ENCODE measurements around the gene VOPP1. TPM values are rescaled to one million over a fixed set of nuclear protein-coding genes. Genes with fewer than 3 reads are reported as not detected.
"Not testable (repeated sequence)": the region's sequence is repeated elsewhere in the genome, so short reads cannot be mapped to it uniquely, and the experiment has no call there.

VOPP1 gene
- 10 to 100 TPM; 23.7 to 42.1 (median 37.5) TPM for total RNA-seq

DNA sequence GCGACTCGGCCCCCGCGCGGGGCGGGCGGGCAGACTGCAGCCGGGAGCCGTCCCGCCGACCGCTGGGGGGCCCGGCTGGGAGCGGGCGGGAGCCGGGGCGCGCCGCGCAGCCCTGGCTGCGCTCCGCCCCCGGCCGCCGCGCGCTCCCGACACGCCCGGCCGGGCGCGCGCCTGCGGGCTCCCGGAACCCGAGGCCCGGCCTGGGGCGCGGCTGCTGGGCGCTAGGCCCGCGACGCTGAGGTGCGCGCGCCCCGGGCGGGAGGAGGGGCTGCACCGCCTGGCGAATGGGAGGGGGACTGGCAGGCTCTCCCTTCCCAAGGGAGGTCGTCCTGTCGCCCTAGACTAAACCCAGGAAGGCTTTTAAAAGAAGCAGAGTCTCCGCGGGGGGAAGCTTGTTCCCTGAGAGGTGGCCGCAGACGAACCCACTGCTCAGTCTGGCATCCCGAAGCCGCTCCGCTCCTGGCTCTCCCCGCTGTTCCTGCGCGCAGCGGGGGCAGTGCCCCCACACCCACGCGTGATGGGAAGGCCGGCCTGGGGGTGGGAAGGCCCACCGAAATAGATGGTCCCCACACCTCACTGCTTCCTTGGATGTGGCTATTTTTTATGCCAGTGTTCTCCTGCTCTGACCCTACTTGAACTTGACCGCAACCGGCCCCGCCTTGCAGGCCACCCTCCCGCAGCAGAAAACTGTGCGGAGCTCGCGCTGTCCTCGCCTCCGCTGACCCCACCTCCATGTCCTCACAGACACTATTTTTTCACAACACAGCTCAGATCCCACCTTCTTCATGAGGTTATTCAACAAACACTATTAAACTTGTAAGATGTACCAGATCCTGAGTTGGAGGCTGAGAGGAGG is at the start of gene VOPP1:
Gene VOPP1 (minus strand): TSS at position 125 of the 856 bp plus-strand sequence. CDS start 178 bp downstream, outside the sequence.
- intact Hi-C loops (cut with DNase I), result loop anchor here (10.0 kb wide), 1 partner anchor 208 kb away; the partner anchor contains the start of gene LANCL2
- DNase-seq (ENCODE audit: extremely low spot score), result no peak

DNA sequence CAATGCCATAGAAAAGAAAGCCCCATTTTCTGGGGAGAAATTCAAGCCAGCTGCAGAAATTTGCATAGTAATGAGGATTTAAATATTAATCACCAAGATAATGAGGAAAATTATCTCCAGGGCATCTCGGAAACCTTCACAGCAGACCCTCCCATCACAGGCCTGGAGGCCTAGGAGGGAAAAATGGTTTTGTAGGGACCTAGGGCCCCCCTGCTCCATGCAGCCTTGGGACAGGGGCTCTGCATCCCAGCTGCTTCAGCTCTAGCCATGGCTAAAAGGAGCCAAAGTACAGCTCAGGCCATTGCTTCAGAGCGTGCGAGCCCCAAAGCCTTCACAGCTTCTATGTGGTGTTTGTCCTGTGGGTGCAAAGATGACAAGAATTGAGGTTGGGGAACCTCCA is 46.6 kb upstream of the VOPP1 start:
- TF ChIP-seq EP300 (IDR thresholded peaks at IDR 0.05), result no peak
- no peak for TF ChIP-seq POLR2AphosphoS5 (IDR thresholded peaks at IDR 0.05)
- TF ChIP-seq, protein P1, sequence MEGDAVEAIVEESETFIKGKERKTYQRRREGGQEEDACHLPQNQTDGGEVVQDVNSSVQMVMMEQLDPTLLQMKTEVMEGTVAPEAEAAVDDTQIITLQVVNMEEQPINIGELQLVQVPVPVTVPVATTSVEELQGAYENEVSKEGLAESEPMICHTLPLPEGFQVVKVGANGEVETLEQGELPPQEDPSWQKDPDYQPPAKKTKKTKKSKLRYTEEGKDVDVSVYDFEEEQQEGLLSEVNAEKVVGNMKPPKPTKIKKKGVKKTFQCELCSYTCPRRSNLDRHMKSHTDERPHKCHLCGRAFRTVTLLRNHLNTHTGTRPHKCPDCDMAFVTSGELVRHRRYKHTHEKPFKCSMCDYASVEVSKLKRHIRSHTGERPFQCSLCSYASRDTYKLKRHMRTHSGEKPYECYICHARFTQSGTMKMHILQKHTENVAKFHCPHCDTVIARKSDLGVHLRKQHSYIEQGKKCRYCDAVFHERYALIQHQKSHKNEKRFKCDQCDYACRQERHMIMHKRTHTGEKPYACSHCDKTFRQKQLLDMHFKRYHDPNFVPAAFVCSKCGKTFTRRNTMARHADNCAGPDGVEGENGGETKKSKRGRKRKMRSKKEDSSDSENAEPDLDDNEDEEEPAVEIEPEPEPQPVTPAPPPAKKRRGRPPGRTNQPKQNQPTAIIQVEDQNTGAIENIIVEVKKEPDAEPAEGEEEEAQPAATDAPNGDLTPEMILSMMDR (IDR thresholded peaks at IDR 0.05), result no peak
- TF ChIP-seq POLR2A (IDR thresholded peaks at IDR 0.05; ENCODE audit: low read depth), result no peak
- Histone ChIP-seq H3K36me3 (no peaks in the 10 kb centered on the region), H3K9me3 (no peaks in the 10 kb centered on the region), H3K27me3 (peaks cover 0 to 5% (median 0%) of the 10 kb centered on the region in 4 donors), H3K27ac (replicated peaks in 1 of 4) (no peak overlapping the region), H3K4me3 (no peak overlapping the region), H3K4me1 (no peaks in the 10 kb centered on the region)
- WGBS, result 90% methylated on average over 3 of the region's 3 CpGs
- intact Hi-C loops (cut with DNase I), result no loop called here
- no peak for DNase-seq (ENCODE audit: extremely low spot score)

More for the DNA sequence above, at the start of gene VOPP1:
- Histone ChIP-seq H3K4me1 (peaks cover 44 to 56% (median 52%) of the 10 kb centered on the region in 4 donors), H3K27me3 (no peaks in the 10 kb centered on the region), H3K27ac (replicated peaks in 1 of 4) (peak within 1 kb of the TSS; percentile 87 to 94 (median 90)), H3K4me3 (peak within 1 kb of the TSS; percentile 75 to 97 (median 95)), H3K36me3 (no peaks in the 10 kb centered on the region), H3K9me3 (no peaks in the 10 kb centered on the region)
- under 1% methylated on average over 18 of the region's 77 CpGs for WGBS
- TF ChIP-seq POLR2AphosphoS5 (IDR thresholded peaks at IDR 0.05), result peak; percentile 27 to 68
- TF ChIP-seq, protein P1 (IDR thresholded peaks at IDR 0.05), result no peak

DNA sequence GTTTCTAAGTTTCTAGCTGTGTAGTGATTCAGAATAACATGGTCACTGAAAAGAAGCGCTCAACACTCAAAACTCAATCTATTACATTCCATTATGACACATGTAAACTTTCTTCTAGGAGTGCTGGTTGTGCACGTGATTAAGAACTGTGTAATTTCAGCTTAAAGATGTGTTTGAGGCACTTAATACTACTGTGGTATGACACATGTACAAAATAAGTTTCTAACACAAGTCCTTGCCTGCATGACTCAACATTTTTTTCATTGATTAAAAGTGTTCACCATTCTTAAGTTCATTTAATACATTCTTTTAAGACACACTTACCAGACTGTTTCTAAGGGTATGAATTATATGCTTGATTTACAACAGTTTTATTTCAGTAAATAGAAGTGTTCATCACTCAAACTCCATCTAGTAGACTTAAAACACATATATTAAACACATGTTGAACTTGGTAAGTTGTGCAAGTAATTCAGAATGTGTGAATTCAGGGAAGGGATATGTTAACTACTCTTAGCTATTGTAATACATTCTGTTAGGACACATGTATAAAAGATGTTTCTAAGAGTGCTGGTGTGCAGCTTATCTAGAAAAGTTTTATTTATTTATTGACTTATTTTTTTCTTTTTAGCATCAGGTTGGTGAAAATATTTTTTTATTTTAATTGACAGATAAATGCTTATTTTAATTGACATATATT is 42.2 kb upstream of the VOPP1 start:
- H3K9me3 ChIP-seq; intact Hi-C loops (cut with DNase I); H3K36me3 ChIP-seq; H3K4me3 ChIP-seq; H3K27ac ChIP-seq (replicated peaks in 1 of 4); H3K27me3 ChIP-seq; H3K4me1 ChIP-seq; DNase-seq (ENCODE audit: extremely low spot score): not testable (repeated sequence)
- 24% methylated on average over 2 of the region's 2 CpGs for WGBS

DNA sequence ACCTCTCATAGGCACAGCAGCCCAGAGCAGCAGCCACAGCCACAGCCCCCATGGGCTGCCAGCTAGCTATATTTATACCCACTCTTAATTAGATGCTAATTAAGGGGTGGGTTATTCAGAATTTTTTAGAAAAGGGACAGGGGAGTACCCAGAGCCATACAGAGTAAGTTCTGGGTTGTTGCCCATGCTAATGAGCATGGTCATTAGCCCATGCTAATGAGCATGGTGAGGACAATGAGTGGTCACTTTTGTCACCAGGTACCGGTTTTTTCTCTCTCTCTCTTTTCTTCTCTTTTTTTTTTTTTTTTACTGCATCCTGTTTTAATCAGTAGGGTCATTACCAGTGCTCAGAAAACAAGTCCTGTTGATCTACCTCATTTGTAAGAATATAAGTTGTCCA is 37.4 kb upstream of the VOPP1 start:
- WGBS, result 83% methylated on average over 1 of the region's 1 CpG
- intact Hi-C loops (cut with DNase I); H3K4me3 ChIP-seq; H3K36me3 ChIP-seq; H3K27ac ChIP-seq (replicated peaks in 1 of 4); H3K4me1 ChIP-seq; H3K27me3 ChIP-seq; H3K9me3 ChIP-seq; DNase-seq (ENCODE audit: extremely low spot score): not testable (repeated sequence)

DNA sequence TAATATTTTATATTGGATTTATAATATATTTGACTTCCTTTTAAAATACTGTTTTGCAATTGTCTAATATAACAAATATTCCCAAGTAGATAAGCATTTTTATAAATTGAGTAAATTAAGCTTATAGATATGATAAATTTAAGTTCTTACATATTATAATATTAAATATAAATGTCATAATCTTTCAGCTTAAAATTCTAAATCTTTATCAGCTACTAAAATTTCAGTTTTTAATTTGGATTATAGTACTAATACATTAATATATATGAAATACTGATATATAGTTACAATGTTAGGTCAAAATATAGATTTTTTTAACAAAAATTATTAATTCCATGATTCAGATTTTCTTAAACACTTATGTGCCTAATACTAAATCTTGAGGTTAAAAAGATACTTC is 33.4 kb upstream of the VOPP1 start:
- H3K4me1 ChIP-seq; H3K9me3 ChIP-seq; H3K36me3 ChIP-seq; intact Hi-C loops (cut with DNase I); H3K4me3 ChIP-seq; H3K27ac ChIP-seq (replicated peaks in 1 of 4); DNase-seq (ENCODE audit: extremely low spot score); H3K27me3 ChIP-seq: not testable (repeated sequence)

GRCh38 chr7:55597944-55598499 is 25.7 kb upstream of the VOPP1 start:
- H3K27ac ChIP-seq (replicated peaks in 1 of 4); H3K9me3 ChIP-seq; H3K4me3 ChIP-seq; DNase-seq (ENCODE audit: extremely low spot score); H3K36me3 ChIP-seq; H3K4me1 ChIP-seq: not testable (repeated sequence)
- intact Hi-C loops (cut with DNase I), result loop anchor here (5.0 to 10.0 kb wide), 2 partner anchors 173 to 321 kb away; no protein-coding TSS in a partner anchor
- WGBS, result 48% methylated on average over 4 of the region's 4 CpGs
- TF ChIP-seq, protein P1 (IDR thresholded peaks at IDR 0.05), result peak; percentile 22 to 41 (median 35)
- H3K27me3 ChIP-seq, result peaks cover 0 to 15% (median 0%) of the 10 kb centered on the region in 4 donors

GRCh38 chr7:55597214-55597739 is 25.0 kb upstream of the VOPP1 start:
- intact Hi-C loops (cut with DNase I), result loop anchor here (5.0 to 10.0 kb wide), 2 partner anchors 172 to 320 kb away; no protein-coding TSS in a partner anchor
- H3K4me1 ChIP-seq; H3K36me3 ChIP-seq; H3K27ac ChIP-seq (replicated peaks in 1 of 4); H3K9me3 ChIP-seq; H3K4me3 ChIP-seq; DNase-seq (ENCODE audit: extremely low spot score): not testable (repeated sequence)
- 69% methylated on average over 2 of the region's 2 CpGs for WGBS
- H3K27me3 ChIP-seq, result peaks cover 0 to 15% (median 0%) of the 10 kb centered on the region in 4 donors
